Prostate gland (tissue), 2 donors: ENCODE measurements around the gene CPLX3. TPM values are rescaled to one million over a fixed set of nuclear protein-coding genes. Genes with fewer than 3 reads are reported as not detected.

Experiments
- DNase-seq: peaks from one replicate; pipeline ENCODE4 v3.0.0-alpha.2; 2019; ENCODE audit warnings: low spot score
- H3K27ac ChIP-seq, 2 donors: fragments of 200-600 bp; sonication (generic); 2 replicates each; pipeline ENCODE4 v1.5.1; 2017 to 2019
- H3K27me3 ChIP-seq: fragments of 200-600 bp; sonication (generic); replicated peaks from 2 replicates; pipeline ENCODE4 v1.5.1; 2019; ENCODE audit not compliant: insufficient read depth
- H3K36me3 ChIP-seq, 2 donors: fragments of 200-600 bp; sonication (generic); 1 replicate in 1 of 2; 2 replicates in 1 of 2; pipeline versions ENCODE4 v1.5.1 to v1.8.1; 2017 to 2019
- H3K4me1 ChIP-seq: fragments of 200-600 bp; sonication (generic); replicated peaks from 2 replicates; pipeline ENCODE4 v1.5.1; 2019
- H3K4me3 ChIP-seq, 2 donors: fragments of 200-600 bp; sonication (generic); 2 replicates each; pipeline ENCODE4 v1.5.1; 2017 to 2019
- H3K9me3 ChIP-seq: fragments of 200-600 bp; sonication (generic); 2 replicates; pipeline ENCODE4 v1.5.1; 2017
- CTCF ChIP-seq, 4 experiments: fragments of 200-600 bp in 2 of 4; fragments of 450-650 bp in 2 of 4; sonication (generic) in 2 of 4; IDR thresholded peaks; 1 replicate in 3 of 4; 2 replicates in 1 of 4; pipeline ENCODE4 v1.5.1; 2016 to 2019; ENCODE audit warnings: antibody characterized with exemption in 4 of 4, mild to moderate bottlenecking in 2 of 4, moderate library complexity in 2 of 4
- POLR2A ChIP-seq: fragments of 450-650 bp; IDR thresholded peaks from one replicate; pipeline ENCODE4 v1.6.1; 2016; ENCODE audit warnings: antibody characterized with exemption, mild to moderate bottlenecking
- POLR2AphosphoS5 ChIP-seq: sonication (generic); formaldehyde crosslinking; IDR thresholded peaks from one replicate; pipeline ENCODE4 v1.6.1; 2017; ENCODE audit warnings: antibody characterized with exemption
- WGBS: methylation state at CpG from one replicate; pipeline ENCODE4 v1.1.5; 2018; 5-methylcytosine and 5-hydroxymethylcytosine counted together
- intact Hi-C: fragments of 100-400 bp; cut with DNase I; formaldehyde crosslinking; loops from one replicate; pipeline ENCODE4 v1.14.2; 2022
- total RNA-seq, 2 donors: library from RNA; depleted of rRNA; stranded (reverse); fragments of >200 nt; gene quantifications; one replicate each; pipeline ENCODE4 v1.1.0, GENCODE V29; 2016

CPLX3 gene
- total RNA-seq, 2 donors from 2014 or later, result 40.5 to 59.8 TPM

GRCh38 chr15:74795966-74796625 is 30.3 kb upstream of the CPLX3 start:
- no peak for DNase-seq
- H3K4me3 ChIP-seq, result no peak overlapping the region
- H3K36me3 ChIP-seq, result peaks cover 0 to 7% of the 10 kb centered on the region in 2 donors
- TF ChIP-seq CTCF (IDR thresholded peaks at IDR 0.05) (no peak), POLR2A (no peak), POLR2AphosphoS5 (no peak)
- 89% methylated on average over 14 of the region's 14 CpGs for WGBS
- H3K4me1 ChIP-seq, result peaks cover 19% of the 10 kb centered on the region
- H3K27ac ChIP-seq, result no peak overlapping the region
- H3K27me3 ChIP-seq, result no peaks in the 10 kb centered on the region
- no peaks in the 10 kb centered on the region for H3K9me3 ChIP-seq
- intact Hi-C loops, result no loop called here

- H3K4me1 ChIP-seq, result peaks cover 19% of the 10 kb centered on the region
- intact Hi-C loops, result no loop called here
- peak overlapping the region; percentile 77 to 83 for H3K27ac ChIP-seq
- H3K9me3 ChIP-seq, result no peaks in the 10 kb centered on the region
- no peaks in the 10 kb centered on the region for H3K27me3 ChIP-seq
- 75% methylated on average over 22 of the region's 25 CpGs for WGBS
- peak; percentile 83 for DNase-seq
- no peak overlapping the region for H3K4me3 ChIP-seq
- peak; percentile 23 to 77 (median 47) for TF ChIP-seq CTCF (IDR thresholded peaks at IDR 0.05)
- TF ChIP-seq POLR2AphosphoS5, result peak; percentile 89
- no peak for TF ChIP-seq POLR2A
- H3K36me3 ChIP-seq, result peaks cover 4 to 8% of the 10 kb centered on the region in 2 donors
Measured at GRCh38 chr15:74798388-74799254, 27.8 kb upstream of the CPLX3 start.

GRCh38 chr15:74799255-74799855 is 27.1 kb upstream of the CPLX3 start:
- Histone ChIP-seq H3K36me3 (peaks cover 4 to 8% of the 10 kb centered on the region in 2 donors), H3K4me3 (no peak overlapping the region), H3K27ac (peak overlapping the region; percentile 77 to 83), H3K9me3 (no peaks in the 10 kb centered on the region), H3K27me3 (no peaks in the 10 kb centered on the region), H3K4me1 (peaks cover 19% of the 10 kb centered on the region)
- 83% methylated on average over 16 of the region's 16 CpGs for WGBS
- DNase-seq, result no peak
- no peak for TF ChIP-seq POLR2A
- TF ChIP-seq POLR2AphosphoS5, result no peak
- TF ChIP-seq CTCF (IDR thresholded peaks at IDR 0.05), result no peak
- intact Hi-C loops, result no loop called here

- DNase-seq, result peak; percentile 69
- Histone ChIP-seq H3K4me1 (peaks cover 19% of the 10 kb centered on the region), H3K36me3 (peaks cover 4 to 8% of the 10 kb centered on the region in 2 donors), H3K4me3 (no peak overlapping the region), H3K9me3 (no peaks in the 10 kb centered on the region), H3K27ac (peak overlapping the region; percentile 77 to 83), H3K27me3 (no peaks in the 10 kb centered on the region)
- peak; percentile 94 to 99 (median 96) for TF ChIP-seq CTCF (IDR thresholded peaks at IDR 0.05)
- TF ChIP-seq POLR2AphosphoS5, result peak; percentile 46
- TF ChIP-seq POLR2A, result no peak
- WGBS, result 34% methylated on average over 18 of the region's 18 CpGs
- intact Hi-C loops, result no loop called here
Measured at GRCh38 chr15:74799856-74800558, 26.4 kb upstream of the CPLX3 start.
